ENCODE data around the gene DRC7.
A peak's percentile ranks its signal among the peaks of the same experiment; 100 is the strongest.
"Not testable (repeated sequence)": the region's sequence is repeated elsewhere in the genome, so short reads cannot be mapped to it uniquely, and the experiment has no call there.

The DRC7 gene

DNA sequence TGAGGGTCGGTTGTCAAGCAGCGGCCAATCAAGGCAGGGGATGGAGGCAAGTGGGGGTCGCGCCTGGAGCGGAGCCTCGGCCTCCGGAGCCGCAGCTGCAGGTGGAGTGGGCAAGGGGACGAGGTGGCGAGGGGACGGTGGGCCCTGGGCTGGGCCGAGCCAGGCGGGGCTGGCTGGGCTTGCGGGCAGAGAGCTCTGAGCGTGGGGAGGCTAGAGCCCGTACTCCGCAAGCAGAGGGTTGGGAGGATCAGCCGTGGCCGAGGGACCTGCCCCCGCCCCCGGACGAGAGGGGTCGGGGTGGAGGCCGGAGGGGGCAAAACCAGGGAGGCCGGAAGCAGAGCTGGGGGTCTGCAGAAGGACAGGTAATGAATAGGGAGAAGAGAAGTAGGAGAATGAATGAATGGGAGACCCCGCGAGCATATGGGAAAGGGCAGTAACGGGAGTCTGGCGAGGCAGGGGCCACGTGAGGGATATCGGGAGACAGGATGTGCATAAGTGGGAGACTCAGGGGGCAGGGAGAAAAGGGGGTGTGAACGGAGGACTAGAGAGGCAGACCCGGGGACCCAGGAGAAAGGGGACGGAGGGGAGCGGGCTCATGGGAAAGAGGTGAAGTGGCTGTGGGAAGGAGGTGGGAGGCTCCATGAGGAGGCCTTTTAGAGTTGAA lies 41.3 kb downstream of the DRC7 start, which contains the start of gene KATNB1:
Gene KATNB1, plus strand, starts transcription at position 16 of the 664 bp plus-strand sequence. CDS start 1,474 bp downstream, outside the sequence.
- no peak for DNase-seq (ENCODE audit: low read depth)

DNA sequence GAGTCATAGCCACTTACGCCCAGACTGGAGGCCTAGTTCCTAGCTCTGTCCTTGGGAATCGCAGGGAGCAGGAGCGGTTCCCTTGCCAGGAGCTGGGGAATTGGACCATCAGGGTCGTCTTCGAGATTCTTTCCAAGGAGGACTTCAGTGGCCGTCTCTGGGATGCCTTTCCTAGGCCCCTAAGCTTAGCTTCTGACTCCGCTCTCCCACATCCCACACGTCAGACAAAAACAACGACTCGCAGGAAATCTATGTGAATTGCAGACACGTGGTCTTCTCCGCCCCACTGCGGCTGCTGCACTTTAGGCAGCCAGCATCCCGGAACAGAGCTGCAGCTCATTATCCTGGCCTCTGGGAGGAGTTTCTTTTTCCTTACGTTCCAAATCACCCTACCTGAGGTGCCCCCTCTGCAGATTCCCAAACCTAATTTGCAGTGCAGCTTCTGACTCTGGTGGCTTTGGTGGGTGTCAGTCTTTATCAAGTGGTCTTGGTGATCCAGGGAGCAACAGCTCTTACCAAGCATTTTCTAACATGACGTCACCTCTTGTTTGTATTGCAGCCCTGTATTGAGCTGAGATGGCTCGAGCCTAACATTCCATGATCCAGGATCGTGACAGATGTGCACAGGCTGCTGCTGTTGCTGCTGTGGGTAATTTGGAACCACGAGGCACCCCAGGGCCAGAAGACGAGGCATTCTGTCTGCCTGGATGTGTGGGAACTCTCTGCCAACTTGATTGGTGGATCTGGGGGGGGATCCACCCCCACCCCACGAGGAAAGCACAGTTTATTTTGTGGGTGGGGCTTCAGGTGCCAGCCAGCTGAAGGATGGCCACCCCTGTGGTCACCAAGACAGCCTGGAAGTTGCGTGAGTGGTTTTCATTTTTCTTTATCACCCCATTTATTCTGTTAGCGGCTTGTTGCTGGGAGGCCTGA lies 42.1 kb downstream of the DRC7 start:
- peak; percentile 21 for DNase-seq (ENCODE audit: low read depth)

GRCh38 chr16:57738844-57739243 lies 44.2 kb downstream of the DRC7 start:
- DNase-seq (ENCODE audit: low read depth), result no peak

DNA sequence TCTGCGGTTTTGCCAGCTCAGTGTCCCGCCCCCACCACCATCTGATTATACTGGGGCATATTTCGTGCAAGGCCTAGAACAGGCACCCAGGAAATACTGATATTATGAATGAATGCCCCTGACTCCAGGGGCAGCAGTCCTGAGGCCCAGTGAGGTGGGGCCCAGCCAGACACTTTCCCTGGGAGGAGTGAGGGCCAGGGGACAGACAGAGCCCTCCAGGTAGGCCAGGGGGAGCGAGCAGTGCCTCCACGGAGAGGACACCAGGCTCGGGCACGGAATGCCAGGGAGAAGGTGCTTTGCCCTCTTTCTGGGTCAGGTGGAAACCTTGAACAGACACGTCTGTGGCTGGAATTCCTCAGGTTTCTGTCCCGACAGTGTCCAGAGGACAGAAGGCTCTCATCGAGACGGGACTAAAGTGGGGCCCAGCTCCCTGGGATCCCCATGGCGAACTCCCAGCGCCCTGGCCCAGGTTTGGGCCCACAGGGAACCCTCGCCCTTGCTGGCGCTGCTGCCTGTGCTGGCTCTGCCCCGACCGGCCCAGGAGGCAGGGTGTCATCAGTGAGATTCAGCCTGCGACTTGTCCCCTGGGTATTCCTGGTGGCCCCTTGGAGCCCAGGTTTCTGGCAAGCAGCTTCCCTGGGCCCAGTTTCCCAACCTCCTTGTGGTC lies 45.3 kb downstream of the DRC7 start:
- DNase-seq (ENCODE audit: low read depth), result no peak

DNA sequence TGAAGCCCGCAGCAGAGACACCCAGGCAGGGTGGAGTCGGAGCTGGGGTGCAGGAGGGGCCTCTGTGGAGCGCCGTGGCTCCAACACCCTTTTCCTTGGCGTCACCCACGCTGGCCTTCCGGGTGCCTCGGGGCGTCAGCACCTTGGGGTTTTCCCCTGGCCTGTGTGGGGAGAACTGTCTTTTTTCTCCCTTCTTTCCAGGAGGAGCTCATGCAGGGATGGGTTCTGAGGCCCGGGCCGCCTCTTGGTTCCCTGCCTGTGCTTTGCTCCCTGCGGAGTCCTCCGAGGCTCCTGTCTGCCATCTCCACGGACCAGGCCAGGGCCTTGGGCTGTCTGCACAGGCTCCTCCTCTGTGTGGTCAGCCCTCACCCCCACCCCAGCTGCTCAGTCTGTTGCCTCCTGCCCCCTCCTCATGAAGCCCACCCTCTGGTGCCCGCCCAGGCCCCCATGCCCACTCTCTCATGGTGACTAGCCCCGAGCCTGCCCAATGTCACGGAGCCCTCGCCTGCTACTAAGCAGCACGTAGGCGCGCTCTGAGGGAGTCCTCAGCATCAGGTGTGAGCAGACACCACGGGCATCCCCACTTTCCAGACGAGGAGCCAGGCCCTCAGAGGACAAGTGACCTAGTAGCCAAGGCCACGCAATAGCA lies 45.9 kb downstream of the DRC7 start:
- no peak for DNase-seq (ENCODE audit: low read depth)

GRCh38 chr16:57741660-57742191 lies 47.1 kb downstream of the DRC7 start:
- DNase-seq (ENCODE audit: low read depth), result no peak

- DNase-seq (ENCODE audit: low read depth), result no peak
These were observed 47.9 kb downstream of the DRC7 start for GRCh38 chr16:57742543-57742942.

DNA sequence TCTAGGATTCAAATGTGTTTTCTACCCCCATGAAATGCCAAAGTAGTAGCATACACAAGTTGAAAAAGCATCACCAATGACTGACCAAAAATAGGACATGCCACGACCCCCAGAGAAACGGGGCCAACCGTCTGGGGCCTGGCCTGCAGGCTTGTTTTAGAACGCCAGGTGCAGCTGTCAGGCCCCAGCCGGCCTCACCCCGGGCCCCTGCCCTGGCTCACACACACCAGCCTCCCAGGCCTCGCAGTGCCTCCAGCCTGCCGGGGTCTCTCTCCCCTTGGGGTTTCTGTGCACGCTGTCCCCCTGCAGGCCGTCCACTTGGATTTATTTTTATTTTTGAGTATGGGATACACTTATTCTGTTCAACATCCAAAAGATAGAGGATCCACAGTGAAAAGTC lies 48.9 kb downstream of the DRC7 start:
- DNase-seq (ENCODE audit: low read depth), result no peak

- DNase-seq (ENCODE audit: low read depth), result no peak
These were observed 49.5 kb downstream of the DRC7 start for GRCh38 chr16:57743886-57744641.

GRCh38 chr16:57744642-57744903 lies 50.0 kb downstream of the DRC7 start:
- no peak for DNase-seq (ENCODE audit: low read depth)

DNA sequence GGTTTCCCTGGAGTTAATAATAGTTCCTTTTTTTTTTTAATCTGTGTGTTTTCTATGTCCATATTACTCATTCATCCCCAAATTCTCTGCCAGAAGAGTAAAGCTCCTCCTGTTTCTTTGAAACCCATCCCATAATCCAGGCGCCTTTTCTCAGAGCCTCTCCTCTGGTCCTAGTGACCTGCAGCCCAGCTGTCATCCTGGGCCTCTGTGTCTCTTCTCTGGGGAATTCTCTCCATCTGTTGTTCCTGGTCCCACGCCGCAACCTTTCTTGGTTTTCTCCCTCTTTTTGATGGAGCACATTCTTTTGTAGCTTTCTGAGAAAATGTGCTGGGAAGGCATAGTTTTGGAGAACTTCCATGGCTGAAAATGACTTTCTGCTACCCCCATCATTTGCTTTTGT lies 51.2 kb downstream of the DRC7 start:
- no peak for DNase-seq (ENCODE audit: low read depth)

GRCh38 chr16:57746316-57746715 lies 51.7 kb downstream of the DRC7 start:
- not testable (repeated sequence) for DNase-seq (ENCODE audit: low read depth)

DNA sequence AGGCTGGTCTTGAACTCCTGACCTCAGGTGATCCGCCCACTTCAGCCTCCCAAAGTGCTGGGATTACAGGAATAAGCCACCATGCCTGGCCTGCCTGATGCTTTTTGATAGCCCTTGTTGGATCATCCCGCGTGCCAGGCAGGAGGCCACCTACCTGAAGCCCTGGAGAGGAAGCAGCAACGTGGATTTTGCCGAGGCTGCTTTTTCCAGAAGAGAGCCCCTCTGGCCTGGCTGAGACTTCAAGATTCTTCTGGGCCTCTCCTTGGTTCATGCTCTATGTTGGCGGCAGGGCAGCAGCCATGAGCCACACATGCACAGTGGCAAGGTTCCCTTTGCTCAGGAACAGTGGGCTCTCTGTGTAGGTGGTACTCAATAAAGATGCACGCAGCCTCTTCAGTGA lies 52.5 kb downstream of the DRC7 start:
- no peak for DNase-seq (ENCODE audit: low read depth)

DNA sequence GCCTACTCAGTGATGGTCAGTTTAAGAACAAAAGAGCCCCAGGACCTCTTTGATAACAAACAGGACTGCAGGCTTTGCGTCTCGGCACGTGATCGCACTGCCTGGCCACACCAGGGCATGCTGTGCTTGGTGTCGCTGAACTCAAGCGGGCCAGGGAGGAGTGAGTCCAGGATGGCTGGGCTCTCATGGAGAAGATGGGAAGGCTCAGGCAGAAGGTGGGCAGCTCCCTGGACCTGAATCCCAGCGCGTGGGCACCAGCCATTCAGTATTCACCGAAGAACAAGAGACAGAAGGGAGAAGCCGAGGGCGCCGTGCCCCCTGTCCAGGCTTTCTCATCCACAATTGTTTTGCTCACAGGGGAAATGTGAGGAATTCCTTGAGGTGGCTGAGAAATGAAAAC lies 52.9 kb downstream of the DRC7 start:
- no peak for DNase-seq (ENCODE audit: low read depth)

DNA sequence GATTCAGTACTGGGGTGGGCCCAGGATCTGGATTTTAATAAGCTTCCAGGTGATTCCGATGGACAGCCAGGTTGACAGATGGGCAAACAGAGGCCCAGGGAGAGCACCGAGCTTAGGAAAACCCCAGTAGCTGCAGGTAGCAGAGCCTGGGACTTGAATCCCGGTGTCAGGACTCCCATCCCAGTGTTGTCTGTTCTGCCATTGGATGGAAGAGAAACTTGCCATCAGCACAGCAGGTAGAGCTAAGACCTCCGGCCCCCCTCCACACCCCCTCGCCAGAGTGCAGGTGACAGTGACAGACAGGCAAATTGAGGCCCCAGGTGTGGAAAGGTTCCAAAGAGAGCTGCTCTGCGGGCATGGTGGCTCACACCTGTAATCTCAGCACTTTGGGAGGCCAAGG lies 53.4 kb downstream of the DRC7 start:
- no peak for DNase-seq (ENCODE audit: low read depth)

- DNase-seq (ENCODE audit: low read depth), result no peak
These were observed 54.0 kb downstream of the DRC7 start for GRCh38 chr16:57748596-57748995.

GRCh38 chr16:57749101-57749692 lies 54.6 kb downstream of the DRC7 start:
- no peak for DNase-seq (ENCODE audit: low read depth)

GRCh38 chr16:57749856-57750452 lies 55.3 kb downstream of the DRC7 start:
- no peak for DNase-seq (ENCODE audit: low read depth)

GRCh38 chr16:57750796-57751538 lies 56.4 kb downstream of the DRC7 start:
- DNase-seq (ENCODE audit: low read depth), result no peak

Measured in stimulated activated CD8-positive, alpha-beta memory T cell treated with anti-CD3 and anti-CD28 coated beads, Interleukin-4, amount 100 ng/mL, for 24 hours (primary cell).